ENCODE measurements around the gene PTGDR. TPM values are rescaled to one million over a fixed set of nuclear protein-coding genes. Genes with fewer than 3 reads are reported as not detected.

The PTGDR gene
- total RNA-seq, 2 donors from 2014 or later: 3.8 to 4.5 TPM

DNA sequence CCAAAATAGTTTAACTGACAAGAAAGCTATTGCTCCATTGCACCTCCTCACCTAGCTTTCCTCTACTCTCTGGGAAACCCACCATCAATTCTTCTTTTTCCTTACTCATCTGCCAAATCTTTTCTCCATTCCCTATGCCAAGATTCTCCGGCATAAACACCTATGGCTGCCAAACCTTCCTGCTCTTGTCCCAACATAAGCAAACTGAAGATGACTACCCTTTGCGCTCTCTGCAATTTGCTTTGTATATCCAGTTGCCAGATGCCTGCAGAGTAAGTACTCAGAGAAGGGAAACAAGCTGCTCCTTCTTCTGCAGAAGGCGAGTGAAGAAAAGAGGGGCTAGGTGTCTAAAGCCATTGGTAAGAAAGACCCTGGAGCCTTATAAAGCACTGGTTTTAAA, 58.1 kb downstream of the PTGDR start:
- Mint-ChIP-seq H3K4me3 (peak overlapping the region; percentile 100), H3K36me3 (peaks cover 71% of the 10 kb centered on the region), H3K4me1 (ENCODE audit: low read depth in 2 of 2) (peaks cover 59 to 86% of the 10 kb centered on the region in 2 donors), H3K27ac (peak overlapping the region; percentile 98), H3K9me3 (peaks cover 9% of the 10 kb centered on the region), H3K27me3 (no peaks in the 10 kb centered on the region)
- no peak for ATAC-seq
- DNase-seq (ENCODE audit: low spot score): no peak

Other genes with a start within 250 kb of the PTGDR start
- 1 to 10 TPM; 6.8 to 8.7 TPM for gene NID2, start 198.6 kb upstream of the PTGDR start, total RNA-seq
- 10 to 100 TPM; 94.5 to 96.0 TPM for gene PTGER2, start 46.6 kb downstream of the PTGDR start, total RNA-seq